K562 (cell line): ENCODE results near the gene EDEM1. TPM values are rescaled to one million over a fixed set of nuclear protein-coding genes. Genes with fewer than 3 reads are reported as not detected.

ENCODE experiments used
- FIP1L1 ChIP-seq: fragments of 200-400 bp; formaldehyde crosslinking; IDR thresholded peaks from 2 replicates; pipeline ENCODE4 v1.6.1; 2018; ENCODE audit warnings: mild to moderate bottlenecking, low read depth, low read length; ENCODE audit not compliant: poor library complexity, severe bottlenecking
- MTA1 ChIP-seq: fragments of 450-650 bp; IDR thresholded peaks from 2 replicates; pipeline ENCODE4 v1.6.1; 2017; ENCODE audit warnings: borderline replicate concordance
- PHB2 ChIP-seq: fragments of 450-650 bp; IDR thresholded peaks from 2 replicates; pipeline ENCODE4 v1.6.1; 2017; ENCODE audit warnings: low read depth
- SNRNP70 ChIP-seq: fragments of 200-400 bp; formaldehyde crosslinking; optimal IDR thresholded peaks from 2 replicates; pipeline ENCODE3; 2017; ENCODE audit warnings: low read depth, low read length
- ZMIZ1 ChIP-seq, 2 experiments: fragments of 150-350 bp in 1 of 2; IDR thresholded peaks; 2 replicates each; pipeline ENCODE4 v1.6.1; 2012 to 2016; ENCODE audit warnings: low read depth in 2 of 2, low read length in 2 of 2, mild to moderate bottlenecking in 1 of 2, moderate library complexity in 1 of 2
- ZNF121 ChIP-seq: sonication (generic); formaldehyde crosslinking; conservative IDR thresholded peaks from 2 replicates; pipeline ENCODE4 v1.8.0; 2022; ENCODE audit warnings: missing genetic modification reagents
- polyA plus RNA-seq, 8 experiments: library from polyadenylated mRNA; depleted of rRNA in 4 of 8; stranded (reverse) in 5 of 8; unstranded in 3 of 8; fragments of >200 nt; fragmentation: Nextera tagmentation in 2 of 8; fragmentation: Illumina TruSeq in 1 of 8; extraction: Ambion mirVana in 2 of 8; extraction: Trizol in 1 of 8; gene quantifications; 2 replicates each; pipeline versions ENCODE4 v1.2.1 to v1.2.3, GENCODE V29; 2011 to 2014; ENCODE audit warnings: inconsistent platforms in 1 of 8, missing spikeins in 1 of 8
- total RNA-seq, 7 experiments: library from RNA; depleted of rRNA in 6 of 7; stranded (reverse); fragments of >200 nt in 6 of 7; fragmentation: Illumina TruSeq in 2 of 7; extraction: Trizol in 2 of 7; gene quantifications; 2 replicates each; pipeline versions ENCODE4 v1.2.1 to v1.2.3, GENCODE V29; 2011 to 2021; ENCODE audit warnings: low replicate concordance in 1 of 7
- TF ChIP-seq, protein P1 (sequence below): sonication (generic); formaldehyde crosslinking; IDR thresholded peaks from 2 replicates; pipeline ENCODE4 v1.8.0; 2023; ENCODE audit warnings: missing genetic modification reagents, mild to moderate bottlenecking, borderline replicate concordance
- TF ChIP-seq, protein P2 (sequence below), 3 experiments: fragments of 200-800 bp in 1 of 3; fragments of 250-450 bp in 1 of 3; fragments of 450-650 bp in 1 of 3; sonication (Bioruptor Pico) in 1 of 3; sonication (Bioruptor generic) in 1 of 3; formaldehyde crosslinking in 1 of 3; IDR thresholded peaks; 2 replicates each; pipeline versions ENCODE4 v1.6.1 to v1.8.0; 2016 to 2022; ENCODE audit warnings: mild to moderate bottlenecking in 2 of 3, missing genetic modification characterization in 2 of 3, missing compliant biosample characterization in 1 of 3, moderate library complexity in 1 of 3

Gene EDEM1
- total and polyA plus RNA-seq, 9 of the 15 experiments (the other 6 are each of a cell fraction or from before 2014, with no cell fraction given) = 6.2 to 36.7 (median 14.3) TPM

DNA sequence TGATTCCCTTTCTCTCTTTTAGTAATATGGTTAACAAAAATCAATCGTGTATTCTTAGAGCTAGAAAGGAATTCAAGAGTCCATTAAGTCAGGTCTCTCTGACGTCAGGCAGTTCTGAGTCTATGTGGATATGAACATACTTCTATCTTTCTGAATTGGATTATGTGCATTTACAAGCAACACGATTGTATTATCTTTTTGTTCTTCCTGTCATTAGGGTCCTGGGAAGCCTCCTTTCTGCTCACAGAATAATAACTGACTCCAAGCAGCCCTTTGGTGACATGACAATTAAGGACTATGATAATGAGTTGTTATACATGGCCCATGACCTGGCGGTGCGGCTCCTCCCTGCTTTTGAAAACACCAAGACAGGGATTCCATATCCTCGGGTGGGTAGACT, 14.0 kb downstream of the EDEM1 start (continued):
- TF ChIP-seq, protein P1, sequence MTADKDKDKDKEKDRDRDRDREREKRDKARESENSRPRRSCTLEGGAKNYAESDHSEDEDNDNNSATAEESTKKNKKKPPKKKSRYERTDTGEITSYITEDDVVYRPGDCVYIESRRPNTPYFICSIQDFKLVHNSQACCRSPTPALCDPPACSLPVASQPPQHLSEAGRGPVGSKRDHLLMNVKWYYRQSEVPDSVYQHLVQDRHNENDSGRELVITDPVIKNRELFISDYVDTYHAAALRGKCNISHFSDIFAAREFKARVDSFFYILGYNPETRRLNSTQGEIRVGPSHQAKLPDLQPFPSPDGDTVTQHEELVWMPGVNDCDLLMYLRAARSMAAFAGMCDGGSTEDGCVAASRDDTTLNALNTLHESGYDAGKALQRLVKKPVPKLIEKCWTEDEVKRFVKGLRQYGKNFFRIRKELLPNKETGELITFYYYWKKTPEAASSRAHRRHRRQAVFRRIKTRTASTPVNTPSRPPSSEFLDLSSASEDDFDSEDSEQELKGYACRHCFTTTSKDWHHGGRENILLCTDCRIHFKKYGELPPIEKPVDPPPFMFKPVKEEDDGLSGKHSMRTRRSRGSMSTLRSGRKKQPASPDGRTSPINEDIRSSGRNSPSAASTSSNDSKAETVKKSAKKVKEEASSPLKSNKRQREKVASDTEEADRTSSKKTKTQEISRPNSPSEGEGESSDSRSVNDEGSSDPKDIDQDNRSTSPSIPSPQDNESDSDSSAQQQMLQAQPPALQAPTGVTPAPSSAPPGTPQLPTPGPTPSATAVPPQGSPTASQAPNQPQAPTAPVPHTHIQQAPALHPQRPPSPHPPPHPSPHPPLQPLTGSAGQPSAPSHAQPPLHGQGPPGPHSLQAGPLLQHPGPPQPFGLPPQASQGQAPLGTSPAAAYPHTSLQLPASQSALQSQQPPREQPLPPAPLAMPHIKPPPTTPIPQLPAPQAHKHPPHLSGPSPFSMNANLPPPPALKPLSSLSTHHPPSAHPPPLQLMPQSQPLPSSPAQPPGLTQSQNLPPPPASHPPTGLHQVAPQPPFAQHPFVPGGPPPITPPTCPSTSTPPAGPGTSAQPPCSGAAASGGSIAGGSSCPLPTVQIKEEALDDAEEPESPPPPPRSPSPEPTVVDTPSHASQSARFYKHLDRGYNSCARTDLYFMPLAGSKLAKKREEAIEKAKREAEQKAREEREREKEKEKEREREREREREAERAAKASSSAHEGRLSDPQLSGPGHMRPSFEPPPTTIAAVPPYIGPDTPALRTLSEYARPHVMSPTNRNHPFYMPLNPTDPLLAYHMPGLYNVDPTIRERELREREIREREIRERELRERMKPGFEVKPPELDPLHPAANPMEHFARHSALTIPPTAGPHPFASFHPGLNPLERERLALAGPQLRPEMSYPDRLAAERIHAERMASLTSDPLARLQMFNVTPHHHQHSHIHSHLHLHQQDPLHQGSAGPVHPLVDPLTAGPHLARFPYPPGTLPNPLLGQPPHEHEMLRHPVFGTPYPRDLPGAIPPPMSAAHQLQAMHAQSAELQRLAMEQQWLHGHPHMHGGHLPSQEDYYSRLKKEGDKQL (CRISPR knock-in tag) = no peak
- TF ChIP-seq, protein P2, sequence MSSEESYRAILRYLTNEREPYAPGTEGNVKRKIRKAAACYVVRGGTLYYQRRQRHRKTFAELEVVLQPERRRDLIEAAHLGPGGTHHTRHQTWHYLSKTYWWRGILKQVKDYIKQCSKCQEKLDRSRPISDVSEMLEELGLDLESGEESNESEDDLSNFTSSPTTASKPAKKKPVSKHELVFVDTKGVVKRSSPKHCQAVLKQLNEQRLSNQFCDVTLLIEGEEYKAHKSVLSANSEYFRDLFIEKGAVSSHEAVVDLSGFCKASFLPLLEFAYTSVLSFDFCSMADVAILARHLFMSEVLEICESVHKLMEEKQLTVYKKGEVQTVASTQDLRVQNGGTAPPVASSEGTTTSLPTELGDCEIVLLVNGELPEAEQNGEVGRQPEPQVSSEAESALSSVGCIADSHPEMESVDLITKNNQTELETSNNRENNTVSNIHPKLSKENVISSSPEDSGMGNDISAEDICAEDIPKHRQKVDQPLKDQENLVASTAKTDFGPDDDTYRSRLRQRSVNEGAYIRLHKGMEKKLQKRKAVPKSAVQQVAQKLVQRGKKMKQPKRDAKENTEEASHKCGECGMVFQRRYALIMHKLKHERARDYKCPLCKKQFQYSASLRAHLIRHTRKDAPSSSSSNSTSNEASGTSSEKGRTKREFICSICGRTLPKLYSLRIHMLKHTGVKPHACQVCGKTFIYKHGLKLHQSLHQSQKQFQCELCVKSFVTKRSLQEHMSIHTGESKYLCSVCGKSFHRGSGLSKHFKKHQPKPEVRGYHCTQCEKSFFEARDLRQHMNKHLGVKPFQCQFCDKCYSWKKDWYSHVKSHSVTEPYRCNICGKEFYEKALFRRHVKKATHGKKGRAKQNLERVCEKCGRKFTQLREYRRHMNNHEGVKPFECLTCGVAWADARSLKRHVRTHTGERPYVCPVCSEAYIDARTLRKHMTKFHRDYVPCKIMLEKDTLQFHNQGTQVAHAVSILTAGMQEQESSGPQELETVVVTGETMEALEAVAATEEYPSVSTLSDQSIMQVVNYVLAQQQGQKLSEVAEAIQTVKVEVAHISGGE (CRISPR knock-in tag; IDR thresholded peaks at IDR 0.05) = no peak
- TF ChIP-seq MTA1 (no peak), ZMIZ1 (IDR thresholded peaks at IDR 0.05; ENCODE audit: low read depth in 2 of 2, low read length in 2 of 2) (no peak), ZNF121 (no peak), FIP1L1 (no peak), PHB2 (no peak), SNRNP70 (no peak)
- TF ChIP-seq, all 486 proteins: peak for 0
